Kidney (tissue), 14 donors: Measurements from ENCODE around the gene CDK19. TPM values are rescaled to one million over a fixed set of nuclear protein-coding genes. Genes with fewer than 3 reads are reported as not detected.

Experiments
- DNase-seq, 5 donors: peaks; one replicate each; pipeline ENCODE4 v3.0.0-alpha.2; 2013 to 2020
- FAIRE-seq: peaks from 2 replicates; lab custom pipeline; 2012; peaks lifted over from hg19 to GRCh38; lab: Jason Lieb, UNC
- H3K27ac ChIP-seq, 2 donors: one replicate each; pipeline ENCODE4 v1.7.0; 2013; ENCODE audit warnings: low read depth in 2 of 2, low read length in 2 of 2, inconsistent platforms in 1 of 2
- H3K27me3 ChIP-seq: one replicate; pipeline ENCODE4 v1.7.1; 2013; ENCODE audit warnings: low read length, inconsistent platforms; ENCODE audit not compliant: control insufficient read depth, insufficient read depth
- H3K36me3 ChIP-seq, 3 donors: one replicate each; pipeline versions ENCODE4 v1.7.0 to v1.7.1; 2013; ENCODE audit warnings: low read length in 3 of 3, control low read depth in 1 of 3, inconsistent platforms in 1 of 3; ENCODE audit not compliant: insufficient read depth in 3 of 3, control insufficient read depth in 2 of 3
- H3K4me1 ChIP-seq, 3 donors: one replicate each; pipeline versions ENCODE4 v1.7.0 to v1.7.1; 2013; ENCODE audit warnings: low read length in 3 of 3, inconsistent platforms in 1 of 3, low read depth in 1 of 3; ENCODE audit not compliant: control insufficient read depth in 2 of 3, insufficient read depth in 2 of 3
- H3K4me3 ChIP-seq, 3 donors: one replicate each; pipeline versions ENCODE4 v1.7.0 to v1.8.1; 2013; ENCODE audit warnings: low read length in 3 of 3, control low read depth in 1 of 3, inconsistent platforms in 1 of 3
- H3K9ac ChIP-seq, 3 donors: one replicate each; pipeline versions ENCODE4 v1.7.0 to v1.7.1; 2013; ENCODE audit warnings: low read length in 3 of 3, control low read depth in 1 of 3, inconsistent platforms in 1 of 3
- H3K9me3 ChIP-seq, 3 donors: one replicate each; pipeline versions ENCODE4 v1.7.0 to v1.7.1; 2013; ENCODE audit warnings: low read length in 3 of 3, control low read depth in 1 of 3, inconsistent platforms in 1 of 3; ENCODE audit not compliant: control insufficient read depth in 2 of 3, insufficient read depth in 1 of 3
- intact Hi-C: fragments of 100-400 bp; cut with DNase I; formaldehyde crosslinking; loops from one replicate; pipeline ENCODE4 v1.11.1; 2022
- polyA plus RNA-seq: library from polyadenylated mRNA; stranded (reverse); fragments of 350-450 nt; fragmentation: Illumina TruSeq; extraction: RNeasy Lipid Tissue Mini Kit (QIAGEN cat#74804); gene quantifications from one replicate; pipeline ENCODE4 v1.2.3, GENCODE V29; 2014; ENCODE audit warnings: low read depth, low replicate concordance; ENCODE audit not compliant: insufficient read depth
- total RNA-seq: library from RNA; stranded (reverse); fragmentation: NEBNext Ultra II Directional; extraction: Animal tissue kit (Norgen Biotek cat#: 25700); gene quantifications from one replicate; pipeline ENCODE4 v1.2.1, GENCODE V29; 2021
- TF ChIP-seq, protein P1 (sequence below): IDR thresholded peaks from 3 replicates; pipeline ENCODE4 v1.5.1; 2012; ENCODE audit warnings: mild to moderate bottlenecking, moderate library complexity, borderline replicate concordance; ENCODE audit not compliant: insufficient read depth; ENCODE audit errors: extremely low read depth
- donor health status: control.
- donor health status: control.
- donor health status: control.
- donor health status: control.
- donor health status: control.
- donor health status: DM: yes; HTN: yes; CAD: no.
- donor health status: Normal renal cell carcinoma (clear cell type).

Gene CDK19
- total and polyA plus RNA-seq, 2 donors from 2014 or later: 4.9 to 20.4 TPM

DNA sequence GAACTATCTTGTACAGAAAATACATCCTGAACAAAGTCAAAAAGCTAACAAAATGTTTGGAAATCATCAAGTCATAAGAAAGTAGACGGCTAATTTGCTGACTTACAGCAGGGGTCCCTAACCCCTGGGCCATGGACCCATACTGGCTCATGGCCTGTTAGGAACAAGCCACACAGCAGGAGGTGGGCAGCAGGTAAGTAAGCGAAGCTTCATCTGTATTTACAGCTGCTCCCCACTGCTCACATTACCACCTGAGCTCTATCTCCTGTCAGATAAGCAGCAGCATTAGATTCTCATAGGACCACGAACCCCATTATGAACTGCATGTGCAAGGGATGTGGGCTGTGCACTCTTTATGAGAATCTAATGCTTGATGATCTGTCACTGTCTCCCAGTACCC is 115.5 kb downstream of the CDK19 start:
- Histone ChIP-seq H3K27me3 (no peaks in the 10 kb centered on the region), H3K9ac (no peak overlapping the region), H3K27ac (no peak overlapping the region), H3K36me3 (no peaks in the 10 kb centered on the region), H3K4me1 (no peaks in the 10 kb centered on the region), H3K9me3 (no peaks in the 10 kb centered on the region), H3K4me3 (no peak overlapping the region)
- TF ChIP-seq, protein P1, sequence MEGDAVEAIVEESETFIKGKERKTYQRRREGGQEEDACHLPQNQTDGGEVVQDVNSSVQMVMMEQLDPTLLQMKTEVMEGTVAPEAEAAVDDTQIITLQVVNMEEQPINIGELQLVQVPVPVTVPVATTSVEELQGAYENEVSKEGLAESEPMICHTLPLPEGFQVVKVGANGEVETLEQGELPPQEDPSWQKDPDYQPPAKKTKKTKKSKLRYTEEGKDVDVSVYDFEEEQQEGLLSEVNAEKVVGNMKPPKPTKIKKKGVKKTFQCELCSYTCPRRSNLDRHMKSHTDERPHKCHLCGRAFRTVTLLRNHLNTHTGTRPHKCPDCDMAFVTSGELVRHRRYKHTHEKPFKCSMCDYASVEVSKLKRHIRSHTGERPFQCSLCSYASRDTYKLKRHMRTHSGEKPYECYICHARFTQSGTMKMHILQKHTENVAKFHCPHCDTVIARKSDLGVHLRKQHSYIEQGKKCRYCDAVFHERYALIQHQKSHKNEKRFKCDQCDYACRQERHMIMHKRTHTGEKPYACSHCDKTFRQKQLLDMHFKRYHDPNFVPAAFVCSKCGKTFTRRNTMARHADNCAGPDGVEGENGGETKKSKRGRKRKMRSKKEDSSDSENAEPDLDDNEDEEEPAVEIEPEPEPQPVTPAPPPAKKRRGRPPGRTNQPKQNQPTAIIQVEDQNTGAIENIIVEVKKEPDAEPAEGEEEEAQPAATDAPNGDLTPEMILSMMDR: no peak
- intact Hi-C loops: no loop called here
- DNase-seq (no peak), FAIRE-seq (no peak)

DNA sequence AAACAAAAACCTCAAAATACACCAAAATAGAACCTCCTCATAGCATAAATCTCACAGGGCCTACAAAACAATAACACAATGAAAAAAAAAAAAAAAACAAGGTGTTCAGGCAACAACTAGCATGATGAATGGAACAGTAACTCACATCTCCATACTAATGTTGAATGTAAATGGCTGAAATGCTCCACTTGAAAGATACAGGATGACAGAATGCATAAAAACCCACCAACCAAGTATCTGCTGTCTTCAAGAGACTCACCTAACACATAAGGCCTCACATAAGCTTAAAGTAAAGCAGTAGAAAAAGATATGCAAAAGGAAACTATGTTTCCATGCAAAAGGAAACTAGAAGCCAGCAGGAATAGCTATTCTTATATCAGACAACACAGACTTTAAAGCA is 121.3 kb downstream of the CDK19 start:
- TF ChIP-seq, protein P1: no peak
- Histone ChIP-seq H3K9me3 (no peaks in the 10 kb centered on the region), H3K36me3 (no peaks in the 10 kb centered on the region), H3K4me1 (peaks cover 0 to 2% (median 0%) of the 10 kb centered on the region in 3 donors), H3K27ac (no peak overlapping the region), H3K9ac (no peak overlapping the region), H3K27me3 (no peaks in the 10 kb centered on the region), H3K4me3 (no peak overlapping the region)
- FAIRE-seq (no peak), DNase-seq (no peak)
- intact Hi-C loops: no loop called here

DNA sequence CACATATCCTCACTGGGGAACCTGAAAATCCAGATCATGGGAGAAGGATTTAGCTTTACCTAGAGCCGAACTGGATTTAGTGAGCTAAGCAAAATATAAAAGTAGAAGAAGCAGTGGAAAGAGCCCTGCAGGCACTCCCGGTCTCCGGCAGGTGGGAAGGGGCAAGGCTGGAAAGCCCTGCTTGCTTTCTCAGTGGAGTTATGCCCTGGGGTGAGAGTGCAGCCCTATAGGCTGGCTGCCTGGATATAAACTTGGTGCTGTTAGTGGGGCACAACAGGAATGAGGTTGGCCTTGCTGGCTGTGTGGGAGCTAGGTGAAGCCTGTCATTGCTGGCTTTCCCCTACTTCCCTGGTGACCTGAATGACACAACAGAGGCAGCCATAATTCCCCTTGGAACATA is 122.0 kb downstream of the CDK19 start:
- no peak overlapping the region for H3K4me3 ChIP-seq
- intact Hi-C loops: no loop called here
- H3K9ac ChIP-seq: no peak overlapping the region
- peak overlapping the region in 1 of 2 donors; percentile 23 for H3K27ac ChIP-seq
- no peaks in the 10 kb centered on the region for H3K27me3 ChIP-seq
- no peaks in the 10 kb centered on the region for H3K36me3 ChIP-seq
- FAIRE-seq (no peak), DNase-seq (peak in 3 of 5 donors; percentile 19 to 33 (median 22))
- TF ChIP-seq, protein P1: no peak
- peaks cover 0 to 6% (median 0%) of the 10 kb centered on the region in 3 donors for H3K4me1 ChIP-seq
- no peaks in the 10 kb centered on the region for H3K9me3 ChIP-seq

DNA sequence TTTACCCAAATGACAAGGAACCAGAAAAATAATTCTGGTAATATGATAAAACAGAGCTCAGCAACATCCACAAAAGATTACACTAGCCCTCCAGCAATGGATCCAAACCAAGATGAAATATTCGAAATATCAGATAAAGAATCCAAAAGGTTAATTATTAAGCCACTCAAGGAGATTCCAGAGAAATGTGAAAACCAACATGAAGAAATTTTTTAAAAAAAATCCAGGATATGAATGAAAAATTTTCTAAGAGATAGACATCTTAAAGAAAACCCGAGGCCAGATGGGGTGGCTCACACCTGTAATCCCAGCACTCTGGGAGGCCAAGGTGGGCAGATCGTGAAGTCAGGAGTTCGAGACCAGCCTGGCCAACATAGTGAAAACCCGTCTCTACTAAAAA is 124.4 kb downstream of the CDK19 start:
- H3K4me3 ChIP-seq: no peak overlapping the region
- no peak for DNase-seq
- no peak for FAIRE-seq
- no peak overlapping the region for H3K9ac ChIP-seq
- TF ChIP-seq, protein P1: no peak
- H3K9me3 ChIP-seq: no peaks in the 10 kb centered on the region
- intact Hi-C loops: no loop called here
- H3K4me1 ChIP-seq: peaks cover 0 to 6% (median 0%) of the 10 kb centered on the region in 3 donors
- H3K27me3 ChIP-seq: no peaks in the 10 kb centered on the region
- no peak overlapping the region for H3K27ac ChIP-seq
- H3K36me3 ChIP-seq: no peaks in the 10 kb centered on the region
